GM18870 (cell line): ENCODE data around the gene KSR2.

Experiments used
- ATAC-seq: cut with Tn5 transposase; IDR thresholded peaks from one replicate; pipeline ENCODE4 v1.9.1; 2021; ENCODE audit warnings: moderate library complexity; ENCODE audit not compliant: unreplicated experiment

Gene KSR2

DNA sequence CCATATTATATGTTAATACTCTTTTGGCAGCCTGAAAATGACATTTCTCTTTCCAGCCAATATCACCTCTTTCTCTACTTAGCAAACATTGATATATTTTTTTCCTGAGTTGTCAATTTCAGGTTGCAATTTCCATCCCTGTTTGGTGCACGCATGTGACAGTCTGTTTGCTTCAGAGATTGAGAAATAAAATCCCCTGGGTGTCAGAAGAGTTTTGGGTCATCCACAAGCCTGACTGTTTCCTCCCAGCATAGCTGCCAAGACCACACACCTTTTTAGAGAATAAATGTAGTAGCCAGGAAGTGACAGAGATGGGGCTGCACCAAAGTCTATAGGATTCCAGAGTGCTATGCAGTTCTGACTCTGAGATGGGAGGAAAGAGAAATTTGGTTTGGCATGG lies 462.5 kb downstream of the KSR2 start:
- ATAC-seq, result no peak

DNA sequence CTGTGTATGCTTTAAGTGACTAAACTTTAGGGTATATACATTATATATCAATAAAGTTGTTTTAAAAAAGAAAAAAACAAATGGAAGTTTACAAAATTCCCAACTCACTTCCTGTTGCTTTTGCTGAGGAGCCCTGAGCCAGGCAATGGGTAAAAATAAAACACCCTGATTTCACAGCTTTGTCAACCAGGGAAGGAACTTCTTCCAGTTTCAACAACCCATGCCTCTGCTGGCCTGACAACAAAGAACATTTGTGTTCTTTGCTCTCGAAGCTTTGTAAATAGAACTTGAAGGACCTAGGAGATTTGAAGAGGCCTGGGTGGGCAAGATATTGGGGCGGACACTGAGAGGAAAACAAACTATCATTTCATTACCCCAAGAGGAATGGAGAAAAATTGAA lies 466.2 kb downstream of the KSR2 start:
- ATAC-seq, result no peak

DNA sequence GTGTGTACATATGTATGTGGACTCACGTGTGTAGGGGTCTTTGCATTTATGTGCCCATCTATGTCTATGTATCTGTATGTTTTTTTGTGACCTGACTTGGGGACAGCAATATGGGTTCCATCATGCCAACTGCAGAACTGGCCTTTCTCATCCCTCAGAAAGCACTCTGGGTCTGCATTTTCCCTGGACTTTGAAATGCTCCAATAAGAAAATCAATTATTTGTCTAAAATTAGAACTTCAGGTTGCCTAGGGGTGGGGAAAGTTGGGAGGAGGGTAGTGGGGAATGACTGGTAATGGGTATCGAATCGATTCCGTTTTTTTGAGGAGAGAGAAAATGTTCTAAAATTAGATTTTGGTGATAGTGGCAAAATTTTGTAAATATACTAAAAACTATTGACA lies 466.6 kb downstream of the KSR2 start:
- no peak for ATAC-seq

DNA sequence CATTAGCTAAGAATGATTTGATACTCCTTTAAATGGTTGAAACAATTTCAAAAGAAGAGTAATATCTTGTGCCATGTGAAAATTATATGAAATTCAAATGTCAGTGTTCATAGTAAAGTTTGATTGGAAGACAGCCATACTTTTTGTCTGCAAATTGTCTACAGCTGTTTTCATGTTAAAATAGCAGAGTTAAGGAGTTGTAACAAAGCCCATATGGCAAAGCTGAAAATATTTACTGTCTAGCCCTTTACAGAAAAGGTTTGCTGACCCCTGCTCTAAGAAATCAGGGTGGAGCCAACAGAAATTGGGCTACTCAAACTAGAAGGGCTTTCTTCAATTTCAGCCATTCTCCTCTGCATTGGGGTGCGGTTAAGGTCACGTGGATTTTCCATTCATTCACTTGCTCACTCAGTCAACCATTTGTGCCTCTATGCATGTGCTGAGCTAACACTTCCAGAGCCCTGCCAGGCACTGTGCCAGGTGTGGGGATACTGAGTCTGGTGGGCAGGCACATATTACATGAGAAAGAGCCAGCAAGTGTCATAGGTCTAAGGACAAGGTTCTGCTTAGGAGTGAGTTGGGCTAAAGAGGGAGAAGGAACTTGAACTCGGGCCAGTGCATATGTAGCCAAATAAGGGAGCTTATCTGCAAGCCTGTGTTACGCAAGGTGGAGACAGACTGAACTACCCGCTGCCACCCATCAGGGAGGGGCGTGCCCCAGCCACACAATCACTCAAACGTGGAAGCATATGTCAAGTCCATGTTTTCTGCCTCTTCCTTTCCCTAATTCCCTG lies 467.5 kb downstream of the KSR2 start:
- ATAC-seq, result no peak

DNA sequence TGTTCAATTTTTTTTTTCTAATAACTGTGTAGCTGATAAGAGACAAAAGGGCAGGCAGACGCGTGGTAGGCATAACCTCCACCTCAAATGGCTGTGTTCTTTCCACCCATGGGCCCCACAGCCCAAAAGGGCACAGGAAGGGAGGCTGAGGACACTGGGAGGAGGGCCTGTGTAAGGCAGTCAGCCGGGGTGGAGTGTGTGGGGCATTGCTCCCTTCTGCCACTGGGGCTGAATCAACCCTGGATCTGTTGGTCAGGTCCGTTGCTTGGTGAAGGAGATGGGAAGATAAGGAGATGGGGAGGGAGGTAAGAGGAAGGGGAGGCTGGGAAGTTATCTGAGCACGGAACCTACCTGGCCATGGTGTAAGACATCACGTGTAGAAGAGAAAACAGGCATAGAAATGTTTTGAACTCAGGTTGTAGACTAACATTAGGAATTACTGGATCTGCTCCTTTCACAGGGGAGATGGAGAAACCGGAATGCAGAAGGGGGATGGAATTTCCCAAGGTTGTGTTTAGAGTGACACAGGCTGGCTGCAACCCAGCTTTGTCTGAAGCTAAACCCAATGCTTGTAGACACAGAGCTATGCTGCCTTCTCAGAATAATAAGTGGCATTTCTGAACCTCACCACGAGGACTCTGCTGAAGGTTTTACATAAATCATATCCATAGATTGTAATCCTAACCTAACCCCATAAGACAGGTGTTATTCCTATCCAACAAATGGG lies 468.9 kb downstream of the KSR2 start:
- no peak for ATAC-seq

DNA sequence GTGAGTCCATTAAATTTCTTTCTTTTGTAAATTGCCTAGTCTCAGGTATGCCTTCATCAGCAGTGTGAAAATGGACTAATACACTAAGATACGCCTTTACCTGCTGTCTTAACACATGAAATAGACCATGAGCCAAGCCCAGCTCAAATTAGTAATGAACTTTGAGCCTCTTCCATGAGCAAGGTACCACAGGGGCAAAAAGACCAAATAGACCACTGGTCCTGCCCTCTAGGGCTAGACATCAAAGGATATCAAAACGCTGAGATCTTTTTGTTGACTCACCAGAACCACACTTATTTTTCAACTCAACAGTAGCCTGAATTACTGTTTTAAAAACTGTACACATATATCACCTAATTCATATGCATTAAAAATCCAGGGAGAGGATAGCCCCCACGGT lies 469.9 kb downstream of the KSR2 start:
- no peak for ATAC-seq

DNA sequence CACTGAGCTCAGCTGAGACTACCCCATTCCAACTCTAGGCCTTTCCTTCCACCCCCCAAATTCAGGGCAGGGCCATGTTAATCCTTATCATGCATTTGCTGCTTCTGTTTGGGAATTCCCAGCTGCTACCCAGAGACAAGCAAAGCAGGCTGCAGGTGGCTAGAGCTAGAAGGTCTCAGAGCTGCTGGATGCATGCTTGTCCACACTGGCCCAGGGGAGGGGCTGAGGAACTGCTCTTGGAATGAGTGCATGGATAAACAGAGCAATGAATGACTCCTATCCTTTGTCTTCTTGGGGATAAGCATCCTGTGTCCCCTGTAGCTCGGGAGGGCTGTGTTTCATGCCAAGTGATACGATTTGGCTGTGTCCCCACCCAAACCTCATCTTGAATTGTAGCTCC lies 470.5 kb downstream of the KSR2 start:
- no peak for ATAC-seq

DNA sequence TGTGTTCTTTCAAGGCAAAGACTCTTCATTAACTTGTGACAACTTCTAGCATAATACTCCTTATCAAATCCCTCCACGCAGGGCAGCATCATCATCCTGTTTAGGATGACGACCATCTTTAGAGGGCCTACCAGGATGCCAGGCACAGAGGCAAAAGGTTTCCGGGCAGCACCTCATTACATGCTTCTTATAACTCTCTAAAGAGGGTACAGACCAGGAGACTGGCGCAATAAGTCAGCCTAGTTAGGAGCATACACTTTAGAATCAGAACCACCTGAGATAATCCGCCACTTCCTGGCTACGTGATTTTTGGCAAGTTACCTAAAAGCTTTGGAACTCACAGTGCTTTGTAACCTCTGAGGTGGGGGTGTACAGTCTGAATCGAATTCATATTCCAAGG lies 471.4 kb downstream of the KSR2 start:
- no peak for ATAC-seq

DNA sequence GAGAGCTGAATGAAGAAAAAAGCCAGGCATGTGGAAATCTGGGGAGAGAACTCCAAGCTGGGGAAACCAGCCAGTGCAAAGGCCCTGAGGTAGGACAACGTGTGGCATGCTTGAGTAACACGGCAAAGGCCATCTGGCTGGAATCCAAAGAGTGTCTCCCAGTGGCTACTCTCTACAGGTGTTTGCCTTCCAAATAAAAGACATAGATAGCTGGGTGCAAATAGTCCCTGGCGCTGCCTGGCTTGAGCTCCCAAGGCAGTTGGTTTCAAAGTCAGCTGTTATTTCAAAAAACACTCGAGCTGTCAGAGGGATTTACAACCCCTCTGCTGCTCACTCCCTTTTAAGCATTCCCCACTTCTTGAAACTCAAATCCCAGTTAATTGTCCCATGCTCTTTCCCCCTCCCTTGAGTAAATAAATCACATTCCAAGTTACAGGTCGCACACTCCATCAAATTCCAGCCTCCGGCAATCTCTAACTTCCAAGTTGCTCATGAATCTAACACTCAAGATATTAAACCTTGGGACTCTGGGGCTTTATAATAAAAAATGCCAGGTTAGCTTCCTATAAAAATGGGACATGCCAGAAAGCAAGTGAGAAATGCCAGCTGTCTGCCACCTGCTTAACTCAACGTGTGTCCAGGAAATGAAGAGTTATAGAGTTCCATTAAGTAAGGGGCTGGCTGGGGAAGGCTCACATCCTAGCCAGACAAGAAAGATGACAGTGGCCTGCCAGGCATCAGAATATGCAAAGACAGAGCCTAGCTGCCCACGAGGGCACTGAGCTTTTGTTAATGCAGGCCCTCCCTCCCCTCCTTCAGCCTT lies 473.7 kb downstream of the KSR2 start:
- ATAC-seq, result no peak

DNA sequence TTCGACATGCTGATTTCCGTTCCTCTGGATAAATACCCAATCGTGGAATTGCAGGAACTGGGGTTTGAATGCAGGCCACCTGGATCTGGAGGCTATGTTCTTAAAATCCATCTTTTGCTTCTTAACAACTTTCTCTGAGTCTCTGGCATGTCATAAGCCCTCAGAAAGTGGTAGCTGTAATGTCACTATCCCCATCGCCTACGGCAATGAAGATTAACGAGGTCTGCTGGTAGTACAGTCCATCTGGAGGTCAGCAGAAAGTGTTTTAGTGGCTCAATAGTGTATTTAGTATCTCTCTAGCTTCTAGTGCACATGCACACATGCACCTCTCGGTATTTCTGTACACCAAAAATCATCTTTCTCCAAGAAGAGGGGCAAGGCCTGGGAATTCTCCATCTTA lies 477.1 kb downstream of the KSR2 start:
- ATAC-seq, result no peak

DNA sequence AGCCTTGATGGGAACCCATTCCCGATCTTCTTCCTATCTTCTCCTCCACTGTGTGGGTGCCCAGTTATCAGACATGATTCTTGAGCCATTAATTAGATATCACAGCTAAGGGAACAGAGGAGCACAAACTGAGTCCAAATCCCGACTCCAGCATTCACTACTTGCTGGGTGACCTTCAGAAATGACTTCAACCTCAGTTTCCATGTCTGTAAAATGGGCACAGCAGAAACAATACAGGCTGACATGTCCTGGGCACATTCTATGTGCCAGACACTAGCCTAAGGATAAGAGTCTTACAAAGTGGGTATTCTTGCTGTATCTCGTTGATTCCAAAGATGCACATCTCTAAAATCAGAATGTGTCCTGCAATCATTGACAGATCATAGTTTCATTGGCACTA lies 478.7 kb downstream of the KSR2 start:
- ATAC-seq, result no peak

DNA sequence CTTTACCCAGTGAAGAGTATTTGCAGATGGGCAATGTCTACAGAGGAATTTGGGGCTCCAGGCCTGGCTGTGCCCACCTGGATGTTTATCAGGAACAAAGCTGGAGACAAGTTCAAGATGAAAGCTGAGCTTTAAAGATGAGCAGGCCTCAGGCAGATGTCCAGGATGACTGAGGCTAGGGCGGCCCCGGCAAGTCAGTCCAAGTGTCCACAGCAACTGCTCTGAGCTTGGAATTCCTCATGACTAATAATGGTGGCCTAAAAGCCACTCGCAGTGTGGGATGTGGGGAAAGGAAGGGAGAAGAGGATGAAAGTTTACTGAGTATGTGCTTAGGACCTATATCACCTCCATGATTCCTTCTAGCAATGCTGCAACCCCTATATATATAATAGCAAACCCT lies 479.1 kb downstream of the KSR2 start:
- ATAC-seq, result no peak

DNA sequence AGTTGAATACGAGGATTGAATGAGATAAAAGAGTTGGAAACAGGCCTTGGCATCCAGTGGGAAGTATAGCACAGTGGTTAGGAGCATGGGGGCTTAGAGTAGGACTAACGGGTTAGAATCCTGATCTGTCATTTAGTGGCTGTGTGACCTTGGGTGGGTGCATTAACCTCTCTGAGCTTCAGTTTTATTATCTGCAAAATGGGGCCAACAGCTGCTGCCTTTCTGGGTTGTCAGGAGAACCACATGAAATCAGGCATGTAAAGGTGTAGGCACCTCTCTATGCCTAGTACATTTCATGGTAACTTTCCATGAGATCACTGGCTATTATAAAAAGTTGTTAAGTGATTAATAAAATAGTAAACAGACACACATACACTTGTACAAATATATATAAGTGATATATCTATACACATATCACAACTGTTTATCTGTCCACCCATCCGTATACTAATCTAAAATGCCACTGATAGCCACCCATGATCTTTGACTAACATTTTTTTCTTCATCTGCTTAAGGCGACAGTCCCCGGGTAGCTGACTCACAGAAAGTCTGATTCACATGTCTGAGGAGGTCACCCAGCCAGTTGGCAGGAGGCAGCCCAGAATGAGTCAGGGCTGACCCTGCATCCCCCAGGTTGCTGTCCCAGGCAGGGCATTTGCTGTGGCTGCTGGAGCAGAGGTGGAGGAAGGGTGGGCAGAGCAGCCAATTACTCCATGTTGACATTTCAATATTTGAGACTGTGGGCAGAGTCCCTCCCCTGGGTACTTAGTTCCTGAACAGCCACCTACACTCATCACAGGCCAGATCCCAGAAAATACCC lies 481.7 kb downstream of the KSR2 start:
- ATAC-seq, result no peak

DNA sequence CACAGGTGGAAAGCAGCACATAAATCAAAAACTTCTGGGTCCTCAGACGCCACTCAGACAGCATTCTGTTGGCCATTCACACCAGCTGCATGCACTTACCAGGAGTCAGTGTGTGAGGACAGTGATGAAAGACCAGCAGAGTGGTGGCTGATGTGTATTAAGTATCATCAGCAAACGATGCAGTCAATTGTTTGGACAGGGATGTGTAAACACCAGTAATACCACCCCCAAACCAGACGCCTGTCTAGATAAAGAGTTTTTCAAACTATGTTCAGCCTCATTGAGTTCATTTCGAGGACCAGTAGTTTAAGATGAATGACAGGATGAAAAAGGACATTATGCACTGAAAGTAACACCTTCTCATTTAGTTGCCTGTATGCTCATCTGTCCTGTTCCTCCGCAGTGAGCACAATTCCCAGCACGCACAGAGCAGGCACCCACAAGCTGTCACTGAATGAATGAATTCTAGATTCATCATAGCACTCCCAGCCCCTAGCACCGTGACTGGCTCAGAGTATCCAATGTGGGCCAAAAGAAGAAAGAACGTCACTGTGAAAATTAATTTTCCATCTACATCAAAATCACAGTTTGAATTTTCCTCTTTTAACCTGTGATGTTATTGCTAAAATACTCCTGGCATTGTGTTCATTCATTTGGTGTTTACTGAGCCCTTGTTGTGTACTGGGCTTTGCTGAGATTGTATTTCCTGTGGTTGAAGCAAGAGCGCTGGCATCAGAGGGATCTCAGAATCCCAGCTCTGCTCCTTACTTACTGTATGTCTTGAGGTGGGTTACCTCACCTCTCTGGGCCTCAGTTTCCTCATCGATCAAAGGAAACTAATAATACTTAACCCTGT lies 482.6 kb downstream of the KSR2 start:
- ATAC-seq, result no peak

DNA sequence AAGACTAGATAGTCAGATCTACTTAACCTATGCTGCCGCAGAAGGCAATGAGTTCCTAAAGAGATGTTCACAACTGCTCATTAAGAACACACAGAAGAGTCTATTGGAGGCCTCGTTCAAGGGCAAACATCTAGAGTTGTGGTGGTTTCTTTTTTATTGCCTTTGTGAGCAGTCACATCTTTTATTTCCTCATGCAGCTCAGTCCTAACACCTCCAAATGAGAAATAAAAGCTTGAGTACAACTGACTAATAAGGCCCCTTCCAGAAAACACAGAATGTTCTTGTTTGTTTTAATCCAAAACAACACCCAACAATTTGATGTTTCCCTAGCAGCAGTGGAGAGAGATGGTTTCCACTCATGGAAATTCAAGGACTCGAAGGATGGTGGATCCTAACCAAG lies 483.9 kb downstream of the KSR2 start:
- no peak for ATAC-seq

DNA sequence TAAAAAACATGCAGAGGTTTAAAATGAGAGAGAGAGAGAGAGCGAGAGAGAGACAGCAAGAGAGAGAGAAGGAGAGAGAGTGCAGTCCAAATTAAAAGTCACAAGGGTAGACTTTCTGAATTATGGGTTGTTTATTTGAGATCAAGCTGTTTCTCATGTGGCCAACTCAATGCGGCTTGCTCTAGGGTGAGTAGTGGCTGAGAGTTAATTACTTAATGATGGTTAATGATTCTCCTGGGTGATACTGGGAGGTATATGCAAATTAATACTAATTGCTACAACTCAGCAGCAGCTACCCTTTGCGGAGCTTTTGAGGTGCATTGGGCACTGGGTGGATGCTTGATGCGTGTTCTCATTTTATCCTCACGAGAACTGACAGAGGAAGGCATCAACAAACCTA lies 485.3 kb downstream of the KSR2 start:
- ATAC-seq, result no peak

DNA sequence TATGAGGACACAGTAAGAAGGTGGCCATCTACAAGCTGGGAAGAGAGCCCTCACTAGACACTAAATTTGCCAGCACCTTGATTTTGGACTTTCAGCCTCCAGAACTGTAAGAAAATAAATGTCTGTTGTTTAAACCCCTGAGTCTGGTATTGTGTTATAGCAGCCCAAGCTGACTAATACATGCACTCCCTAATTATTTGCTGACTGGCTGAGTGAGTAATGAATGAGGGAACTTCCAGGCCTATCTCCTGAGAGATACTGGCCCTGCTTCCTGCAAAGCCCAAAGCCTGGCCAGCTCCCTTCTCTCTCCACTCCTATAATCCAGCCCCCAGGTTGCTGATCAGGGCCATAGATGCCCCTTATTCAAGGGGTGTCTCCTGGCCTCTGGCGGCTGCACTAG lies 487.3 kb downstream of the KSR2 start:
- no peak for ATAC-seq

DNA sequence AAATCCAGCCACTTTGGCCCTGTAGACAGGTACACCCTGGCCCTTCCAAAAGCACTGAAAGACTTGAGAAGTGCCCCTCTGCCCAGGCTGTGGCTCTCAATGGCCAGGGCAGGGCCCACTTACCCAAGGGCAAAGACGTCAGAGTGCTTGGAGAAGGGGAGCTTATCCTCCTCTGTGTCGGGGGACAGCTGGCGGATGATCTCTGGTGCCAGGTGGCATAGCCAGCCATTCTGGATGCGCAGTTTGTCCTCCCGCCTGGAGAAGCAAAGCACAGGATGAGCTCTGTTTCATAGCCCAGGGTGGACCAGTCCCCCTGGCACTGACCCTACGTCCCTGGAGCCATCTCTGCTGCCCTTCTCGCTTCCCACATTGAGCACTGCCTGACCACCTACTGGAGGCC lies 492.4 kb downstream of the KSR2 start:
- ATAC-seq, result no peak

DNA sequence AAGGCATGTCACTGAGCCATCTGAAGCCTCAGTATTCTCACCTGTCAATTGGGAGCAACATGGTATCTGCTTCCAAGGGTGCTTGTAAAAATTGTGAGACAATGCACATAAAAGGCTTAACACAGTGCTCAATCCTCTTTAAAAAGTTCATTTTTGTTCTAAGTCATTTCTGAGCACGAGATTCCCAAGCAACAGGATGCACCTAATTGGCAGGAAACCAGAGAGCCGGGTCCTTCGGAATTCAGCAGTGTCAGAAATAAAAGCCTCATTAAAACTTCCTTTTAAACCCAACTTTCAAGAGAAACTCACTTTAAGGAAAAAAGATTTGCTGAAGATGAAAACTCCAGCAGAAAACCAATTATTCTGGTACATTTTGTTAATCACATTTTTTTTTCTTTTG lies 494.9 kb downstream of the KSR2 start:
- ATAC-seq, result no peak

DNA sequence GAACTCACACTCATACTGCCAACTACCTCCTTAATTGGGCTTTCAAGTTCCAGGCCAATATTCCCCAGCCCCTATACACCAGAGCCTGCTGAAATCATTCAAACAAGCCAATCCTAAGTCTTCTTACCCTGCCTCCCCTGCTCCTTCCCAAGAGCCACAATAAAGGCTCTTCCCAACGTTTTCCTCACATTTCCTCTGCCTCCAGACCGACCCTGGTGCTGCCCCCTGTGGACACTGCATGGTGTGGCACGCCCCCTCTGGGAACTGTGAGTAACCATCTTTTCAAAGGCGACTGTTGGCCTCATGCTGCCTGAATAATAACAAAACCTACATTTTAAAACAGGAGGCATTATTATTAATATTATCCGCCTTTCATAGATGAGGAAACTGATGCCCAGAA lies 495.8 kb downstream of the KSR2 start:
- ATAC-seq, result no peak
